ENCODE results near the gene SERPINA4. TPM values are rescaled to one million over a fixed set of nuclear protein-coding genes. Genes with fewer than 3 reads are reported as not detected.

Gene SERPINA4
- total RNA-seq, 1 donor from 2014 or later: not detected

GRCh38 chr14:94562941-94563883, 2.0 kb downstream of the SERPINA4 start:
- TF ChIP-seq CTCF (IDR thresholded peaks at IDR 0.05; ENCODE audit: unreplicated experiment): no peak
- Mint-ChIP-seq H3K9me3 (ENCODE audit: unreplicated experiment) (no peaks in the 10 kb centered on the region), H3K4me1 (ENCODE audit: unreplicated experiment) (no peaks in the 10 kb centered on the region), H3K4me3 (ENCODE audit: unreplicated experiment) (no peak overlapping the region), H3K27ac (ENCODE audit: unreplicated experiment) (no peak overlapping the region), H3K27me3 (ENCODE audit: unreplicated experiment) (no peaks in the 10 kb centered on the region), H3K36me3 (ENCODE audit: low read depth, unreplicated experiment) (no peaks in the 10 kb centered on the region)
- no peak for DNase-seq (ENCODE audit: low spot score)

- DNase-seq (ENCODE audit: low spot score): no peak
- Mint-ChIP-seq H3K9me3 (ENCODE audit: unreplicated experiment) (no peaks in the 10 kb centered on the region), H3K4me3 (ENCODE audit: unreplicated experiment) (no peak overlapping the region), H3K4me1 (ENCODE audit: unreplicated experiment) (no peaks in the 10 kb centered on the region), H3K27ac (ENCODE audit: unreplicated experiment) (no peak overlapping the region), H3K36me3 (ENCODE audit: low read depth, unreplicated experiment) (no peaks in the 10 kb centered on the region), H3K27me3 (ENCODE audit: unreplicated experiment) (no peaks in the 10 kb centered on the region)
- no peak for TF ChIP-seq CTCF (IDR thresholded peaks at IDR 0.05; ENCODE audit: unreplicated experiment)
These were observed 3.1 kb downstream of the SERPINA4 start for GRCh38 chr14:94564381-94564780.

- no peak for TF ChIP-seq CTCF (IDR thresholded peaks at IDR 0.05; ENCODE audit: unreplicated experiment)
- no peaks in the 10 kb centered on the region for H3K36me3 Mint-ChIP-seq (ENCODE audit: low read depth, unreplicated experiment)
- H3K27me3 Mint-ChIP-seq (ENCODE audit: unreplicated experiment): peaks cover 2% of the 10 kb centered on the region
These were observed 6.9 kb downstream of the SERPINA4 start for GRCh38 chr14:94568186-94568585.

DNA sequence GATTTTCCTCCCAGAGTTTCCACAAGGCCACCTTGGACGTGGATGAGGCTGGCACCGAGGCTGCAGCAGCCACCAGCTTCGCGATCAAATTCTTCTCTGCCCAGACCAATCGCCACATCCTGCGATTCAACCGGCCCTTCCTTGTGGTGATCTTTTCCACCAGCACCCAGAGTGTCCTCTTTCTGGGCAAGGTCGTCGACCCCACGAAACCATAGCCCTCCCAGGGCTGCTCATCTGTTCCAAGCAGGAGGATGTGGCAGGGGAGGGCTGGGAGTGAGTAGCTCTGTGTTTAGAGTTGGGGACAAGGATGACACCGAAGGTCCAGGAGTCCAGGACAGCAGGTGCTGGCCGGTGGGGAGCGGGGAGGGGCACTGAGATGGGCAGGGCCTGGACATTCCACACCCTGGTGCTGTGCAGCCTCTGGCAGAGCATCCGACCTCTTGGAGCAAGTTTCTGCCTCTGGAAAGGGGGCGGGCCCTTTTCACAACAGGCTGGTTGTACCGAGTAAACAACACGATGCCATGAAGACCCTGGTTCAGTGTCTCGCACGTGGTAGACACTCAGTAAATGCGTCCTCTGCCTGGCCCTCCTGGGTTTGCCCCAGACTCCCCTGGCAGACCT, 8.2 kb downstream of the SERPINA4 start:
- Mint-ChIP-seq H3K4me3 (ENCODE audit: unreplicated experiment) (no peak overlapping the region), H3K9me3 (ENCODE audit: unreplicated experiment) (no peaks in the 10 kb centered on the region), H3K27ac (ENCODE audit: unreplicated experiment) (no peak overlapping the region), H3K27me3 (ENCODE audit: unreplicated experiment) (peaks cover 2% of the 10 kb centered on the region), H3K4me1 (ENCODE audit: unreplicated experiment) (no peaks in the 10 kb centered on the region), H3K36me3 (ENCODE audit: low read depth, unreplicated experiment) (no peaks in the 10 kb centered on the region)
- no peak for DNase-seq (ENCODE audit: low spot score)
- TF ChIP-seq CTCF (IDR thresholded peaks at IDR 0.05; ENCODE audit: unreplicated experiment): no peak

More at GRCh38 chr14:94568186-94568585, 6.9 kb downstream of the SERPINA4 start:
- H3K27ac Mint-ChIP-seq (ENCODE audit: unreplicated experiment): no peak overlapping the region
- no peak overlapping the region for H3K4me3 Mint-ChIP-seq (ENCODE audit: unreplicated experiment)
- no peaks in the 10 kb centered on the region for H3K4me1 Mint-ChIP-seq (ENCODE audit: unreplicated experiment)
- no peak for DNase-seq (ENCODE audit: low spot score)
- no peaks in the 10 kb centered on the region for H3K9me3 Mint-ChIP-seq (ENCODE audit: unreplicated experiment)

- Mint-ChIP-seq H3K27me3 (ENCODE audit: unreplicated experiment) (peaks cover 2% of the 10 kb centered on the region), H3K4me3 (ENCODE audit: unreplicated experiment) (no peak overlapping the region), H3K36me3 (ENCODE audit: low read depth, unreplicated experiment) (no peaks in the 10 kb centered on the region), H3K4me1 (ENCODE audit: unreplicated experiment) (no peaks in the 10 kb centered on the region), H3K27ac (ENCODE audit: unreplicated experiment) (no peak overlapping the region), H3K9me3 (ENCODE audit: unreplicated experiment) (no peaks in the 10 kb centered on the region)
- TF ChIP-seq CTCF (IDR thresholded peaks at IDR 0.05; ENCODE audit: unreplicated experiment): no peak
- no peak for DNase-seq (ENCODE audit: low spot score)
These were observed 8.8 kb downstream of the SERPINA4 start for GRCh38 chr14:94570002-94570400.

Data from endothelial cell (in vitro differentiated cells).